Measurements from ENCODE around the gene RASSF1. TPM values are rescaled to one million over a fixed set of nuclear protein-coding genes. Genes with fewer than 3 reads are reported as not detected.

The RASSF1 gene
- total and polyA plus RNA-seq, 2 donors from 2014 or later = 19.1 to 28.9 TPM

DNA sequence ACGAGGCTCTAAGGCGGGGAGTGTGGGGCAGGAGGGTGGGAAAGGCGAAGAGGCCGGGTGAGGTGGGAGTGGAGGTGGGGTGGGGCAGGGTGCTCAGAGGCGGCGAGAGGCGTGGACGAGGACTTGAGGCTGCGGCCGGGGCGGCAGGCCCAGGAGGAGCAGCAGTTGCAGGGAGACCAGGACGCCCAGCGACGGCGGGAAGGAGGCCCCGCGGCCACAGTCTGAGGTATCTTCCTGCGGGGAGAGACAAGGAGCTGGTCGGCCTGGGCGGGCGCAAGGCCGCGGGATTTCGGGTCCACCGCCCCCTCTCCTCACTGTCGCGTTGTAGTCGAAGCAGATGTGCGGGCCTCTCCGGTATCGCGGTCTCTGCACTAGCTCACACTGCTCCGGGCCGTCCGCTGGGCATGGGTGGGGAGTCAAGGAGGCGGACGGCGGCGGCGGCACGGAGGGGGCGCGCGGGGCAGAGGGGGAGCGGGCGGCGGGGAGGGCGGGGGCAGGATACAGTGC lies 24.0 kb upstream of the RASSF1 start:
- Histone ChIP-seq H3K27me3 (ENCODE audit: control insufficient read depth, insufficient read depth, low read length) (no peaks in the 10 kb centered on the region), H3K4me1 (ENCODE audit: control insufficient read depth in 2 of 3, insufficient read depth in 2 of 3, low read depth in 1 of 3, low read length in 3 of 3) (peaks cover 0 to 19% (median 0%) of the 10 kb centered on the region in 3 donors), H3K9ac (ENCODE audit: low read length in 3 of 3) (peak overlapping the region in 1 of 3 donors; percentile 3), H3K27ac (ENCODE audit: low read depth in 2 of 2, low read length in 2 of 2) (no peak overlapping the region), H3K4me3 (ENCODE audit: low read length in 3 of 3) (peak overlapping the region in 2 of 3 donors; percentile 38 to 72), H3K9me3 (ENCODE audit: control insufficient read depth in 2 of 3, insufficient read depth in 1 of 3, low read length in 3 of 3) (no peaks in the 10 kb centered on the region), H3K36me3 (ENCODE audit: control insufficient read depth in 2 of 3, insufficient read depth in 3 of 3, low read length in 3 of 3) (no peaks in the 10 kb centered on the region)
- FAIRE-seq (no peak), DNase-seq (peak in 1 of 5 donors; percentile 87)
- TF ChIP-seq, protein P1, sequence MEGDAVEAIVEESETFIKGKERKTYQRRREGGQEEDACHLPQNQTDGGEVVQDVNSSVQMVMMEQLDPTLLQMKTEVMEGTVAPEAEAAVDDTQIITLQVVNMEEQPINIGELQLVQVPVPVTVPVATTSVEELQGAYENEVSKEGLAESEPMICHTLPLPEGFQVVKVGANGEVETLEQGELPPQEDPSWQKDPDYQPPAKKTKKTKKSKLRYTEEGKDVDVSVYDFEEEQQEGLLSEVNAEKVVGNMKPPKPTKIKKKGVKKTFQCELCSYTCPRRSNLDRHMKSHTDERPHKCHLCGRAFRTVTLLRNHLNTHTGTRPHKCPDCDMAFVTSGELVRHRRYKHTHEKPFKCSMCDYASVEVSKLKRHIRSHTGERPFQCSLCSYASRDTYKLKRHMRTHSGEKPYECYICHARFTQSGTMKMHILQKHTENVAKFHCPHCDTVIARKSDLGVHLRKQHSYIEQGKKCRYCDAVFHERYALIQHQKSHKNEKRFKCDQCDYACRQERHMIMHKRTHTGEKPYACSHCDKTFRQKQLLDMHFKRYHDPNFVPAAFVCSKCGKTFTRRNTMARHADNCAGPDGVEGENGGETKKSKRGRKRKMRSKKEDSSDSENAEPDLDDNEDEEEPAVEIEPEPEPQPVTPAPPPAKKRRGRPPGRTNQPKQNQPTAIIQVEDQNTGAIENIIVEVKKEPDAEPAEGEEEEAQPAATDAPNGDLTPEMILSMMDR (IDR thresholded peaks at IDR 0.05; ENCODE audit: borderline replicate concordance, extremely low read depth, insufficient read depth) = no peak
- intact Hi-C loops (cut with DNase I) = no loop called here

DNA sequence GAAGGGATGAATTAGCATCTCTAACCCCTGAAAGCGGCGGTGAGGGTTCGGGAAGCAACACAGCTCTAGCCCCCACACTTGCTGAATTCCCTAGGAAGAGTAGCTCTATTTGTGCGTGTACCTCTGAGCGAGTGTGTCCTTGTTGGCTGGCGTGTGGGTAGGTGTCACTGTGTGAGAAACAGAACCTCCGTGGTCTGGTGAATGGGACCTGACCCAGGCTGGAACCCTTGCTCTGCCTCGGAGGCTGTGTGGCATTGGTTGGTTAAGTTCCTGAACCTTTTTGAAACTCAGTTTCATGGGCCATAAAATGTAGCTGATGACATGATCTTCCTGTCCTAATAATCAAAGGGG lies 19.1 kb upstream of the RASSF1 start:
- Histone ChIP-seq H3K9ac (ENCODE audit: low read length in 3 of 3) (no peak overlapping the region), H3K27ac (ENCODE audit: low read depth in 2 of 2, low read length in 2 of 2) (no peak overlapping the region), H3K36me3 (ENCODE audit: control insufficient read depth in 2 of 3, insufficient read depth in 3 of 3, low read length in 3 of 3) (peaks cover 3 to 17% (median 8%) of the 10 kb centered on the region in 3 donors), H3K27me3 (ENCODE audit: control insufficient read depth, insufficient read depth, low read length) (no peaks in the 10 kb centered on the region), H3K9me3 (ENCODE audit: control insufficient read depth in 2 of 3, insufficient read depth in 1 of 3, low read length in 3 of 3) (no peaks in the 10 kb centered on the region), H3K4me3 (ENCODE audit: low read length in 3 of 3) (peak overlapping the region; percentile 41 to 86 (median 45)), H3K4me1 (ENCODE audit: control insufficient read depth in 2 of 3, insufficient read depth in 2 of 3, low read depth in 1 of 3, low read length in 3 of 3) (peaks cover 0 to 47% (median 26%) of the 10 kb centered on the region in 3 donors)
- FAIRE-seq = no peak
- intact Hi-C loops (cut with DNase I) = no loop called here
- no peak for DNase-seq
- TF ChIP-seq, protein P1 (IDR thresholded peaks at IDR 0.05; ENCODE audit: borderline replicate concordance, extremely low read depth, insufficient read depth) = no peak

DNA sequence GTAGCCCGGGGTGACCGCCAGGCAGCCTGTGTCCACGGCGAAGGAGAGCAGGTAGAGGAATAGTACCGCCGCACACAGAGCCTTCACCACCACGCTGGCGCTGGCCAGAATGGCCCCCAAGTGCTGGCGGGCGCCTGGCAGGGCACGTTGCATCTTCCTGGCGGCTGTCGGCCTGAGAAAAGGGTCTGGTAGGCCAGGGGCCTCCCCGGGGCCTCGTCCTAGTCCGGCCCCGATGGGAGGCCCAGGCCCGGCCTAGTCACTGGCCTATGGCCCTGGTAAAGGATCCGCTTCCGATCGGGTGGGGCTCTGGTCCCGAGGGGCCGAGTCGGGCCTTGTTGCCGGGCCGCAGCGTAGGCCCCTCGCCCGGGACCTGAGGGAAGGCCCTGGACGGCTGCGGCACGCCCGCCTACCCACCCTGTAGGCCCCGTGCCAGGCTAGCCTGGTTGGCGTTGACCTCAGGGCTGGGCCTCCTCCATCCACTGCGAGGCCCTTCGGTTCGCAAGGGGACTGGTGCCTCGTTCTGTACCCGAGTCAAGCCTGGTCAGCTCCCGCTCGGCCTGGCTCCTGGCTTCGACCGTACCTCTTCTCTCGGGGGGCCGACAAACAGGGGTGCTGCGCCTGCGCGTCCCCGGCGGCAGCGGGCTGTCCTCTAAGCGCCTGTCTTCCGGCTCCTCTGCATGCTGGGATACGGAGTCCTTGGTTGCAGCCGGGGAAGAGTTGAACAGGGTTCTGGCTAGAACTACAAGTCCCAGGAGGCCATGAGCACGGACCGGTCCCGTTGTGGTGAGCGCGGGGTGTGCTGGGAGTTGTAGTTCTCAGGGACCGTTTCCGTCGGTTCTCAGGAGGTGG lies 18.5 kb upstream of the RASSF1 start, which contains the start of gene TMEM115:
Gene TMEM115 (minus strand): TSS at position 611 of the 849 bp plus-strand sequence. CDS start 458 bp downstream, at position 153.
- Histone ChIP-seq H3K4me3 (ENCODE audit: low read length in 3 of 3) (peak within 1 kb of the TSS; percentile 72 to 87 (median 86)), H3K4me1 (ENCODE audit: control insufficient read depth in 2 of 3, insufficient read depth in 2 of 3, low read depth in 1 of 3, low read length in 3 of 3) (peaks cover 0 to 43% (median 26%) of the 10 kb centered on the region in 3 donors), H3K27ac (ENCODE audit: low read depth in 2 of 2, low read length in 2 of 2) (peak within 1 kb of the TSS; percentile 85 to 91), H3K36me3 (ENCODE audit: control insufficient read depth in 2 of 3, insufficient read depth in 3 of 3, low read length in 3 of 3) (peaks cover 3 to 23% (median 8%) of the 10 kb centered on the region in 3 donors), H3K9ac (ENCODE audit: low read length in 3 of 3) (peak within 1 kb of the TSS; percentile 58 to 94 (median 89)), H3K27me3 (ENCODE audit: control insufficient read depth, insufficient read depth, low read length) (no peaks in the 10 kb centered on the region), H3K9me3 (ENCODE audit: control insufficient read depth in 2 of 3, insufficient read depth in 1 of 3, low read length in 3 of 3) (no peaks in the 10 kb centered on the region)
- peak; percentile 97 to 99 (median 98) for DNase-seq
- intact Hi-C loops (cut with DNase I) = no loop called here
- FAIRE-seq = peak; percentile 86
- TF ChIP-seq, protein P1 (IDR thresholded peaks at IDR 0.05; ENCODE audit: borderline replicate concordance, extremely low read depth, insufficient read depth) = no peak

Measured in kidney (tissue), 14 donors.